GM18517 (cell line): ENCODE data around the gene B3GALT5.
"Not testable (repeated sequence)": the region's sequence is repeated elsewhere in the genome, so short reads cannot be mapped to it uniquely, and the experiment has no call there.

Experiments
- ATAC-seq: cut with Tn5 transposase; IDR thresholded peaks from one replicate; pipeline ENCODE4 v1.9.1; 2021; ENCODE audit warnings: mild to moderate bottlenecking, moderate library complexity; ENCODE audit not compliant: unreplicated experiment

B3GALT5 gene

GRCh38 chr21:39612233-39613040 lies at the start of gene B3GALT5:
B3GALT5 (plus strand) TSS chr21:39612940; CDS start chr21:39660560, 47,620 bp downstream.
- ATAC-seq = no peak

DNA sequence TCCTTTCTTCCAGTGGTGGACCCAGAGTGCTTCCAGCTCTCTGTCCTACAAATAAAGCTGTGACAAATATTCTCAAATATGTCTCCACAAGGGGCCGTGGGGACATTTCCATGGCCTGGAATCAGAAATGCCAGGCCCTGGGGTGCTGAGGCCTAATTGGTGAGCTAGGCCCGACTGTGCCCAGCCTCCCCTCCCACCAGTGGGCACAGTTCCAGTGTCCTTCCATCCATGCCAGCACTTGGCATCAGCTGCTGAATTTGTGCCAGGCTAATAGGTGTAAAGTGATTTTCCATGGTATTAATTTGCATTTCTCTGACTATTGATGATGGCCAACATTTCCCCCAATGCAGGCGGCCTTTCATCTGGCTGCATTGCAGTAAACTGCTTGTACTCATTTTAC lies 48.5 kb upstream of the B3GALT5 start:
- ATAC-seq = no peak

- no peak for ATAC-seq
These were observed 45.4 kb upstream of the B3GALT5 start for GRCh38 chr21:39567180-39567972.

DNA sequence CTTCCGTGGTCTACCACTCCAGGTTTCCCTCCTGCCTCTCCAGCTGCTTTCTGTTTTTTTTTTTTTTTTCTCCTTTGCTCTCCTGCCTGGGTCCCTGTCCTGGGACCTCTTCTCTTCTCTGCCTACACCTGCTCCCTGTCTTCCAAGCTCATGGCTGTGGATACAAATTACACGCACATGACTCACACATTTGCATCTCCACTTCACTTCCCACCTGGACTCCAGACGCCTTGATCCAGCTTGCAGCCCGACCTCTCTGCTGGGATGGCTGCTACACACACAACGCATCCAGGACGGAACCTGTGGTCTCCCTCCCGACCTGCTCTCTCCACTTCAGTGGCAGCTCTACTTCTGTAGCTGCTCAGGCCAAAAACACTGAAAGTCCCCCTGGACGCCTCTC lies 44.4 kb upstream of the B3GALT5 start:
- no peak for ATAC-seq

DNA sequence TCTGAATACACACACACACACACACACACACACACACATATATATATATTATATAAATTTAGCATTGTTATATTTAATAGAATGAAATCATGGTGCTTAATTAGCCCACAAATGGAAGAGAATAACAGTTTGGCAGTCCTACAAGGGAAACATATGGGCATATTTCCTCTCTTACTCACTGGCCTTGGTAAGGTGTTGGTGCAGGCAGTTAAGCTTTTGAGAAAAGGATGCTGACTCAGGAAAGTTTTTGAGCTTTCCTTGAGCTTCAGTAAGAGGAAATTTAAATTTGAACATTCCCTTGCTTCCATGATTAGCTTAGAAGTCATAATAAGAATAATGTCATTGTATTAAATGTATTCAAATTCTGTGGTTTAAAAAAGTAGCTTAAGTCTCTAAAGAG lies 37.0 kb upstream of the B3GALT5 start:
- no peak for ATAC-seq

DNA sequence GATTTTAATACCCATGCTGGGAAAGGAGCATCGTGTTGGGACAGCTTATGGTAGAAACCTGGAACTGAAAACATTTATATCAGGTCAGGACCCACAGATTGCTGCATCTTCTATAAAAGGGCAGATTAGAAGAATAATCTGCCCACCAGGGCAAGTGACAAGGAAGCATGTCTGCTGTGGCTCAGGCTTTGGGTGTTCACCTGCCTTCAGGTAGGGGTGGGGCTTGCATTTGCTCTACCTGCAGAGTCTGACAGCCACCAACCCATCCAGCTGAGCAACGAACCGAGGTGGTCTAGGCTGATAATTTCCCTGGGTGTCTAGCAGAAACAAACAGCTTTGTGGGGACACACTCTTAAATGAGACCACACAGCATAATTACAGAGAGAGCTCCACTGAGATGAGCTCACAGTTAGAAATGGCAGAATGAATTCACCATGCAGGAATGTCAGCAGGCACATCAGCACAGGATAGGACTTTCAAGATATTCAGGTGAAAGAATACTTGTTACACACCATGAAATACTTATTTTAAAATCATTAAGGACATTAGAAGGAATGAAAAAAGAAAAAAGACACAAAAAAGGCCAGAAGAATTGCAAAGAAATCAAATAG lies 36.1 kb upstream of the B3GALT5 start:
- ATAC-seq = no peak

- ATAC-seq = no peak
These were observed 32.9 kb upstream of the B3GALT5 start for GRCh38 chr21:39579734-39580332.

DNA sequence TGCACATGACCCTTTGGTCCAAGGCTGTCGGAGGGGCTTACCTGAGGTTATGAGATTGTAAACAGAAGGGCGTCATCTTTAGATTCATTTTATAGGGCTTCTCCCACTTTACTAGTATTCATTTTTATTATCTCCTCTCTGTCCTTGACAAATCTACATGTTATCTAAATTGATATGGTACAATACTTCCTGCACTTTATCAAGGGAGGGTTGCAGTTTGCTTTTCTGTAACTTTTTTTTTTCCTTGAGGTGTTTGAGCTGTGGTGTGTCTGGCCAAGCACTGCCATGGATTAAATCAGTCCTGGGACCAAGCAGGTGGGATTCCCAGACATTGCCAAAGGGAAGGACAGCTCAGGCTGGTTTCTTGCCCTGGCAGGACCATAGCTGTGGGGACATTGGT lies 32.0 kb upstream of the B3GALT5 start:
- no peak for ATAC-seq

DNA sequence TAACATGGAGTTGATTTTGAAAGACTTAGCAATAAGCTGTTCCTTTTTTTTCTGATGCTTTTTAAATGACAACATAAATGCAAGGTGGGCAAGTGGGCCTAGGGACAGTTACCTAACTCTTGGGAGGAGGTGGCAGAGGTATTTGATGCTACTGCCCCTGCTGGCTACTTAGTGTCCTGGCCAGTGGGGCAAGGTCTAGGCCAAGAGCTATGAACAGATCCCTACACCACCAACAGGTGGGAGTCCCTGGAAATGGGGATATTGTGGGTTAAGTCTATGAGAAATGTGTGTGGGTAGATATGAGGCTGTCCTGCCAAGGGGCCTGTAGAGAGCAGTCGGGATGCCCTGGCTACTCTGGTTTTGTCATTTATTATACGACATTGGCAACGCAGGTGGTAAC lies 31.3 kb upstream of the B3GALT5 start:
- ATAC-seq = no peak

DNA sequence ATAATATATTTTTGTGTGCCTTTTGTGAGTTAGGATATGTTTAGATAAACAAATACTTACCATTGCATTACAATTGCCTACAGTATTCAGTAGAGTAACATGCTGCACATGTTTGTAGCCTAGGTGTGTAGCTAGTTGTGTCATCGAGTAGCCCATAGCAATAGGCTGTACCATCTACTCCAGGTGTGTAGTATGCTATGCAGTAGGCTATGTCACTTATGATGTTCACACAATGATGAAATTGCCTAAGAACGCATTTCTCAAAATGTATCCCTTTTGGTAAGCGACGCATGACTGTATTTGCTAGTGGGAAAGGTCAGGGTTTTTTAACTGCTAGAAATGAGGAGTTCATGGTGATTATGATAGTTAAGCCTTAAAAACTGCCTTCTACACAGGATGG lies 30.0 kb upstream of the B3GALT5 start:
- no peak for ATAC-seq

DNA sequence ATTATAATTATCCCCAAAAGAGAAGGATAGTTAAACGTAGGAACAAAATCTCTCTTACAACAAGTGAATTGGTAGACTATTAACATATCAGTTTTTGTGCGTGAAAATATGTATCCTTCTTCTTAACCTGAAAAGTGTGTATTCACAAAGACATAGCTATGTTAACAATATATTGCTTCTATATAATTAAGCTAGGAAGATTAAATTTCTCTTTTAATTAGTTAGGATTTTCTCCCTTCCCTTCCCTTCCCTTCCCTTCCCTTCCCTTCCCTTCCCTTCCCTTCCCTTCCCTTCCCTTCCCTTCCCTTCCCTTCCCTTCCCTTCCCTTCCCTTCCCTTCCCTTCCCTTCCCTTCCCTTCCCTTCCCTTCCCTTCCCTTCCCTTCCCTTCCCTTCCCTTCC lies 29.2 kb upstream of the B3GALT5 start:
- ATAC-seq = not testable (repeated sequence)

- ATAC-seq = no peak
These were observed 25.4 kb upstream of the B3GALT5 start for GRCh38 chr21:39587376-39587775.

DNA sequence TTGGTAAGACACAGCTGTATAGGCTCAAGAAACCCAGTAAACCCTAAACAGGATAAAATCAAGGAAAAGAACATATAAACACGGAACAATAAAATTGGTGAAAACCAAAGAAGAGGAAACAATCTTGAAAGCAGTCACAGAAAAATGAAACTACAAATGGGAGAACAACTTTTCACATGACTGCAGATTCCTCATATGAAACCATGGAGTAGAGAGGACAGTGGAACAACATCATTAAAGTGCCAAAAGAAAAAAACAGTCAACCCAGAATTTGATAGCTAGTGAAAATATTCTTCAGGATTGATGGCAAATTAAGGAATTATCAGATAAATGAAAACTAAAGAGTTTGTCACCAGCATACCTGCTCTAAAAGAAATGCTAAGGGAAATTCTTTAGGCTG lies 23.9 kb upstream of the B3GALT5 start:
- ATAC-seq = no peak

DNA sequence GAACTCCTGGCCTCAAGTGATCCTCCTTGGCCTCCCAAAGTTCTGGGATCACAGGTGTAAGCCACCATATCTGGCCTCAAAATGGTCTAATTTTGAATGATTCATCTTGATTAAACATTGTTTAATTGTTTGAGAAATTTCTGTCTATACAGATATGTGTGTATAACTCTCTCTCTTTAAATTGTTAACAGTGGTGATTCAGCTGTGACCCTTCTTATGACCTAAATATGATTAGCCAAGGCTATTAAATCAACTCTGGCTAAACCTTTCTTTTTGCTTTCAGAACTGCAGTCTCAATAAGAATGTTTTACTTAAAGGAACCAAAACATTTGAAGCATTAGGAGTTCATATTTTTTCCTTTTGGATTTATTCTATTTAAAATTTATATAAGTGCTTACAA lies 19.2 kb upstream of the B3GALT5 start:
- no peak for ATAC-seq

GRCh38 chr21:39595465-39595864 lies 17.3 kb upstream of the B3GALT5 start:
- no peak for ATAC-seq

- ATAC-seq = no peak
These were observed 15.1 kb upstream of the B3GALT5 start for GRCh38 chr21:39597595-39597994.

DNA sequence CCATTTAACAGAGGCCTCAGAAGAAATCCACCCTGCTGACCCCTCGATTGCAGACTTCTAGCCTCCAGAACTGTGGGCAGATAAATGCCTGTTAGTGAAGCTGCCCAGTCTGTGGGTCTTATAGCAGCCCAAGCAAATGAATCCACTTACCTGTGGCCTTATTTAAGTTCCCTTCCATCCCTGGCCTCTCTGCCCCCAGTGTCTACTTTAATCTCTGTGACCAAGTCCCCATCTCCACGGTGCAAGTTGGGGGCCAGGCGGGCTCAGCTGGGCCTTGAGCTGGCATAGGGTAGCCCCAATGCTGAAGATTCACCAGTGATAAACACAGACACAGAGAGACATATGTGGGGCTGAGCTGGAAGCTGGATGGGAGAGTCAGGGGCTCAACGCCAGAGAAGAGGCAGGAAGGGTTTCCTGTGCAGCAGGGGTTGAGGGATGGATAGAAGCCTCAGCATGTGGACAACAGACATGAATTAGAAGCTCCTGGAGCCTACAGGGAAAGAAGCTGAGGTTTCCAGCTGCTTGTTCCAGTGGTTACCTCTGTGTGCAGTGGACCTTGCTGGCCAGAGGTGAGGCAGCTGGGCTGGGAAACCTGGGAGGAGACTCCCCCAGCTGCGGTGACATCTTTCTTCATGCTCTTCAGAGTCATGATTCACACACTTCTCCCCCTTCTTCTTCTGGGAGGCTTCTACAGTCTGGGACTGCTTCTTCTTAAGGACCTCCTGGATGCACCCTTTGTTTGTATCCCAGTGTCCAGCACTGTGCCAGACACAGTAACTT lies 13.4 kb upstream of the B3GALT5 start:
- ATAC-seq = no peak

GRCh38 chr21:39601187-39601928 lies 11.4 kb upstream of the B3GALT5 start:
- ATAC-seq = no peak

DNA sequence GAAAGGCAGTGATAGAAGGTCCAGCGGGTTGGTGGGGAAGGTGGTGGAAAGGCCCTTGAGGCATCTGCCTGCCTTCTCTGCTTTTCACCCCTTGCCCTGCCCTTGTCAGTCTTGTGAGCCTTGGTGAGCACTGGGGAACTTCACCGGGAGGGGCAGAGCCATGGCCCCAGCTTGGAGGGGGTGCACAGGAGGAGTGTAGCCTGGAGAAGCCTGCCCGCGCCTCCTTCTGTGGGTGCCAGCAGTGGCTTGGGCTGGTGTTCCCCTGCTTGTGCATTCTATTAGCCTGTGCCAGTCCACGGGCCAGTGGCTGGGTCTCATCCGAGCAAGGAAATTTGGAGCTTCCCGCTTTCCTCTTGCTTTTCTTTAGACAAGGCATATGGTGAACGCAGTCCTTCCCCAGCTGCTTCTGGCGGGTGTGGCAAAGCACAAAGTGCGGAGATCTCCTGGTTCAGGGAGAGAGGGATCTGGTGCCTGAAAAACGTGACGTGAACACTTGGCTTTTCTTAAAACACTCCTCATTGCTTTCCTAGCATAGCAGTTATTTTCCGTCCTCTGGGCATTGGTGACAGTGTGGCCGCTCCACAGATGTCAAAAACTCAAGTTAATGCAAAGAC lies 10.6 kb upstream of the B3GALT5 start:
- ATAC-seq = no peak

DNA sequence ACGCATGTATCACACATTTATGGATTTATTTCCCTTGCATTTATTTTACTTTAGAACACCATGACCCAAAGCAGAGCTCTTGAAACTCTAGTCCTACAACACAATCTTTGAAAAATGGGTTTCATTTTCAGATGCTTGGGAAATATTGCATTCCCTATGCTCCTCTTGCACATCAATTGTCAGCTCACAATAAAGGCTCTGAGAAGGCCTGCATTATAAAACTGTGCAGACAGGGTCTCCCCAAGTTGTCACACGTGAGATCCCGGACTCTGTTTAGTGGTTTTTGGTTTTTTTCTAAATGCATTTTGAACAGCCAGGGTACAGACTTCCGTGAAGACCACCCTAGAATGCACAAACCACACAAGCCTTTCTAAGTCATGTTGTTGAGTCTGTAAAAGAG lies 9.9 kb upstream of the B3GALT5 start:
- no peak for ATAC-seq
